NT2/D1 (cell line): ENCODE results near the gene SND1.

Experiments used
- SUZ12 ChIP-seq: IDR thresholded peaks from 2 replicates; pipeline ENCODE4 v1.6.1; 2011; ENCODE audit not compliant: insufficient read length, insufficient read depth; ENCODE audit errors: extremely low read depth
- YY1 ChIP-seq: IDR thresholded peaks from 2 replicates; pipeline ENCODE4 v1.6.1; 2011; ENCODE audit not compliant: insufficient read length, insufficient read depth
- ZNF274 ChIP-seq: IDR thresholded peaks from 2 replicates; pipeline ENCODE4 v1.6.1; 2011; ENCODE audit warnings: mild to moderate bottlenecking, low read depth, low read length

- no peak for TF ChIP-seq YY1
- TF ChIP-seq ZNF274: no peak
- no peak for TF ChIP-seq SUZ12
These were observed 276.9 kb downstream of the SND1 start for GRCh38 chr7:127928852-127929251.
